HG02840 (cell line): ENCODE data around the gene SERPINE3.

Source experiments
- ATAC-seq: cut with Tn5 transposase; IDR thresholded peaks from one replicate; pipeline ENCODE4 v1.9.1; 2021; ENCODE audit warnings: mild to moderate bottlenecking, moderate library complexity, moderate number of reproducible peaks; ENCODE audit not compliant: unreplicated experiment, low FRiP score

Gene SERPINE3

DNA sequence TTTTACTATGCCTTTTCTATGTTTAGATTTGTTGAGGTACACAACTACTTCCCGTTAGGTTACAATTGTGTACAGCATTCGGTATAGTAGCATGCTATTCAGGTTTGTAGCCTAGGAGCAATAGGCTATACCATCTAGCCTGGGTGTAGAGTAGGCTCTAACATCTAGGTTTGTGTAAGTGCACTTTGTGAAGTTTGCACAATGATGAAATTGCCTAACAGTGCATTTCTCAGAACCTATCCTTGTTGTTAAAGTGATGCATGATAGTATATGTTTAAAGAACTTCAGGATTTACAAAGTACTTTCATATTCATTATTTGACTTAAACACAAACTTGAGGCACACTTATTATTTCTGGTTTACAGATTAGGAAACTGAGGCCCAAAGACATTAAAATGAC lies 11.5 kb upstream of the SERPINE3 start:
- ATAC-seq = no peak

DNA sequence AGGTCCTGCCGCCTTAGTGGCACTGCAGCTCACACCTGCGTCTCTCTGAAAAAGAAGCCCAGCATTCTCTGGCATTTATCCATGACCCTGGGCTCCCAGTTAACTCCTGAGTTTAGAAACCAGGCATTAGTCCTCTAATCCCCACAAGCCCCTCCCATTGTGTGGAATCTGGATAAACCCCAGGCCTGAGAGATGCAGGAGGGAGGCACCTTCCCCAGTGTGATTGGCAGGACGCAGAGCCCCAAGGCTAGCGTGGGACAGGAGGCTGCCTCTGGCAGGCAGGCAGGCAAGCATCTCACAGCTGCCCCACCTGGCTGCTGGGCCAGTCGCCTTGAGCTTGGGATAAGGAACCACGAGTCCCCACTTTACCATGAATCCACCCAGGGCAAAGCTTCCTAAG lies 11.0 kb upstream of the SERPINE3 start:
- ATAC-seq = no peak

DNA sequence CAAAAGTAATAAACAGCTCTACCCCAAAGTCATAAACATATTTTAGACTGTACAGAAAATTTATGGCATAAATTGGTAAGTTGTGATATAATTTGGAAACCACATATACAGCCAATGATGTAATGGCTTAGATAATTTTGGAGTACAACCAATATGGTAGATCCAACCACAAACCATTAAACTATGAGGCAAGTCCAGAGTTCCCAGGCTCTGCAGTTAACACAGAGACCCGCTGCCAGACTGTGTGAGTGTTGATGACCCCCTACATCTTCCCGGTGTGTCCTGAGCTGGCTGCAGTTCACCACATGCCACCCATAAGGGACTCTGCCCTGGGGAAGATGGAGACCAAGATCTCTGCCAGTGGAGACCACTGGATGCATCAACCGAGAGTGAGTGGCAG lies 9.9 kb upstream of the SERPINE3 start:
- ATAC-seq = no peak

DNA sequence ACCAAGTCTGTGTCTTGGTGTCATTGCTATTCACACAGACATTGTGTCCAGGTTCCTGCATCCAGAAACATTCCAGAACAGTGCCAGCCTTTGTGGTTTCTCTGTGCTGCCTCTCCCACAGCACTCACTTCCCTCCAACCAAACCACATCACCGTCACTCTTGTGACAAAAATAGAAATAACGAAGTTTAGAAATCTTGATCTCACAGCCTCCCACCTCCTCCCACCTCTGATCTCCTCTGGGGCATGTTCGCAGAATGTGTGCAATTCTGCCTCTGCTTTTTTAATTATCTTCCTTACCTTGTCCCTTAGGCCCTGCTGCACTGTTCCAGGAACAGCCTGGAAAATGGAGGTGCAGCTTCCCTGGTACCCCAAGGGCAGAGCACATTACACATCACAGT lies 8.7 kb upstream of the SERPINE3 start:
- no peak for ATAC-seq

DNA sequence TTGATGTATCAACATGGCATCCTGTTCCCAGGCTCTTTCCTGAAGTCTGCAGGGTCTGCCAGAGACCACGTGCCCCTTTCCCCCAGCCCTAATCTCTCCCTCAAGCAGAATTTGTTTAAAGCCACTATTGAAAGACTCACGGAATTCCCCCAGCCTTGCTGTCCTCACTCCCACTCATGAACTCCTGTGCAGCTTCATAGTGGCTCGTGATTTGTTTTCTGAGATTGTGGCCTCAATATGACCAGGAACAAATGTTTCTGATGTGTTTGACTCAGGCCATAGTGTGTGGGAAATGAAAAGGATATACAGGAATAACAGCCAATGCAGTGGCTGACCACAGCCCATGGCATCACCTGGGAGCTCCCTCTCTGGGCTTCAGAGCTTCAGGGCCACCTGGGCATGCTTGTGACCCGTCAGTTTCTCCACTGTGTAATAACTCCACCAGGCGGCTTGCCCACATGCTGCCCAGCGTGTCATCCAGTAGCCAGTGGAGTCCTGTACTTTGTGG lies 8.1 kb upstream of the SERPINE3 start:
- no peak for ATAC-seq

DNA sequence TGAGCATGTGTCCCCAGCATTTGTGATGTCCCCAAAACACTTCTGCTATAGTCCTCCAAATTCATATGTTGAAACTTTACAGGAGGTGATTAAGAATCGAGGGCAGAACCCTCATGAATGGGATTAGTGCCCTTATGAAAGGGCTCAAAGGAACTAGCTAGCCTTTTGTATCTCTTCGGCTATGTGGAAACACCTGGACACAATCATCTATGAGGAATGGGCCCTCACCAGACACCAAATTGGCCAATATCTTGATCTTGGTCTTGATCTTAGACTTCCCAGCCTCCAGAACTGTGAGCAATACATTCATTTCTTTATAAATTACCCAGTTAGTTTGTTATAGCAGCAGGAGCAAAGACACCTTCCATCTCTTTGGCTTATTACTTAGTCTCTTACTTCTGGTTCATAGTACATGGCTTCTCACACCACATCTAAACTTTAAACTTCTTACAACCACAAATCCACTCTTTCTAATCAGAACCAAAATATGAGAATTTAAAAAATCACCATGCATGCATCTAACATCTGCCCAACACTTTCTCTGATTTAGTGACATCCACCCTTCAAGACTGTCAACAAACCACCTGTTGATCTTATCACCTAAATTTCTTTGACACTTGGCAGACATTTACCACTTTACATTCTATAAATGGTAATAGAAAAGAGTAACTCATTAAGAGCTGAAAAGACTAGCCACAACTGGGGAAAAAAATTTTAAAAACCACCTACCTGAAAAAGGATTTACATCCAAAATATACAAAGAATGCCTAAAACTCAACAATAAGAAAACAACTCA lies 6.7 kb upstream of the SERPINE3 start:
- ATAC-seq = no peak

DNA sequence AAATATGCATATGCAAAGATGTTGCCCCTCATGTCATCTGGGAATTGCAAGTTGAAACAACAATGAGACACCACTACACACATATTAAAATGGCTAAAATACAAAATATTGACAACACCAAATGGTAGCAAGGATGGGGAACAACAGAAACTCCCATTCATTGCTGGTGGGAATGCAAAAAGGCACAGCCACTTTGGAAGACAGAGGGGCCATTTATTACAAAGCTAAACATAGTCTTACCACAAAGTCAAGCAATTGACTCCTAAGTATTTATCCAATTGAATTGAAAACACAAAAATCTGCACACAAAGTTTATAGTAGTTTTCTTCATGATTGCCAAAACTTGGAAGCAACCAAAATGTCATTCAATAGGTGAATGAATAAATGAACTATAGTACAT lies 6.1 kb upstream of the SERPINE3 start:
- ATAC-seq = no peak

DNA sequence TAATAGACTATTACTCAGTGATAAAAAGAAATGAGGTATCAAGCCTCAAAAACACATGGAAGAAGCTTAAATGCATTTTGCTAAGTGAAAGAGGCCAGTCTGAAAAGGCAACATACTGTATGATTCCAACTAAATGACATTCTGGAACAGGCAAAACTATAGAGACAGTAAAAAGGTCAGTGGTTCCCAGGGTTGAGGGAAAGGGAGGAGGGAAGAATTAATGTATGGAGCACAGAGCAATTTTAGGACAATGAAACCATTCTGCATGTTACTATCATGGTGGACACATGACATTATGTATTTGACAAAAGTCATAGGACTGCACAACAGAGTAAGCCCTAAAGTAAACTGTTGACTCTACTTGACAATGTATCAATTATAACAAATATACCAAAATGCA lies 5.7 kb upstream of the SERPINE3 start:
- no peak for ATAC-seq

DNA sequence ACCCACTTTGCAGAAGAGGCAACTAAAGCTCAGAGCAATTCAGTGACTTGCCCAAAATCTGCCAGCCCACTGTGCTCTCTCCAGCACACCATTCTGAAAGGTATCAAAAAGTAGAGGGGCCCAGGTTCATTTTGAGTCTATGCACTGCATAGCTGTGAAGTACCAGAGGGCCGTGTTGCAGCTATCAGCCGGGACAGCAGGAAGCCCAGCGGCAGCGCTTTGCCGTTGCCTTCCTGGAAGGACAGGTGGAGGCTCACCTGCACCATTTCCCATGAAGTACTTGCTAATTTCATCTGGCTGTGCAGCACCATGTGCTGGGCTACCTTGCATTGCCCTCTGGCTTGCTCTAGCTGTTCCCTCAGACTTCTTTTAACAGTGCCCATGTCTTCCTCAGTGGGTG lies 2.7 kb upstream of the SERPINE3 start:
- ATAC-seq = no peak

DNA sequence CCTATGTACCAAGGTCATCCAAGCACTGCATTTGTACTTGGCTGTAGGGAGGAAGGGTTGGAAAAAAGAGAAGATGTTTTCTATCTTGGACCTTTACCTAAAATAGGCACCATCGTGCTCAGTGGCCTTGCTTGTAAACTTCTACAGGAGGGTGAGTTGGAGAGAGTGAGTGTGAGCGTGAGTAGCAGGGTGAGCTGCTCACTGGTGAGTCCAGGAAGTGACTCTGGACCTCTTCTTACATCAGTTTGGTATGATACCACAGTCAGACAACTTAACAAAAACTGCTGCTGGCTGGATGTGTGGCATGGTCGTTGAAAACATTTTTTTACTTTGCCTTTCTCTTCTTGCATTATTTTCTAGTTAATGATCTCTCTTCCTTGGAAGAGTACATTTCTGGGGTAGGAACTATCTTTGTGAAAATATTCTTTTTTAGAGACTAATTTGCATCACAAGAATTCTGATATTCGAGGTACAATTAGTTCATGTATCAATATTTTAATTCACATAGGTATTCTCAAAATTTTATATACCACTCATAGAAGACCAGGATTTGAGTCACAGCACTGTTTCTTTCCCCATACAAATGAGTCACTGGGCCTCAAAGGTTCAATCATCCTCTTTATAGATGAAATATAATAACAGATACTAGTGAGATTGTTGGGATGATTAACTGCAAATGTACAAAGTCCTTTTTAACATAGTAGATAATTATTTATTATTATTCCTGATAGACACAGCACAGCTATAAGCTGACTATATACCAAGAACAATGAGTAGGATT lies 651 bp downstream of the SERPINE3 start:
- no peak for ATAC-seq

DNA sequence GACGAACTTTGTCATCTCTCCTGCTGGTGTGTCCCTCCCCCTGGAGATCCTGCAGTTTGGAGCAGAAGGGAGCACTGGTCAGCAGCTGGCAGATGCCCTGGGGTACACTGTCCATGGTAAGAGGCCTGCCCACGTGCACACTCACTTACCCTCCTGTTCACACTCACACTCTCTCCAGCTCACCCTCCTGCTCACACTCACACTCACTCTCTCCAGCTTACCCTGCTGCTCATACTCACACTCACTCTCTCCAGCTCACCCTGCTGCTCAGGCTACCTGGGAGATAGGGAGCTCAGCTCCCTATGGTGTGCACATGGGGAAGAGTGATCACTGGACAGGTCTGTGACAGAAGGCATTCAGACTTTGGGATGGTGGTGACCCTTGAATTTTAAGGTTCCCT lies 1.7 kb downstream of the SERPINE3 start:
- no peak for ATAC-seq

DNA sequence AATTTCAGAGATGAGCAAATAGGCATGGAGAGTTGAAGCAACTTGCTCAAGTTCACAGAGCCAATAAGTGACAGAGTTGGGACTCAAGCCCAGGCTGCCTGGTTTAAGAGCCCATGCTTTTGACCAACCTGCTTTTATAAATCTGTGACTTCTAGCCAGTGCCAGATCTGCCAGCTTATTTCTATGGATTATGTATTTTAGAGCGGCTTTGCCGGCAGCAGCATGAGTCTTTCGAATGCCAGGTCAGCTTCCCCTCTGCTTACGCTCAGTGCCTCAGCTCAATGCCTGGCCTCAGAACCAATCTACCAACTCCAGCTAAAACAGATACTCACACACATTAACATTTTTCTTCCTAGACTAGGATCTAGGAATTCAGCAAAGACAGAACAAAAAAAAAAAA lies 2.3 kb downstream of the SERPINE3 start:
- no peak for ATAC-seq

DNA sequence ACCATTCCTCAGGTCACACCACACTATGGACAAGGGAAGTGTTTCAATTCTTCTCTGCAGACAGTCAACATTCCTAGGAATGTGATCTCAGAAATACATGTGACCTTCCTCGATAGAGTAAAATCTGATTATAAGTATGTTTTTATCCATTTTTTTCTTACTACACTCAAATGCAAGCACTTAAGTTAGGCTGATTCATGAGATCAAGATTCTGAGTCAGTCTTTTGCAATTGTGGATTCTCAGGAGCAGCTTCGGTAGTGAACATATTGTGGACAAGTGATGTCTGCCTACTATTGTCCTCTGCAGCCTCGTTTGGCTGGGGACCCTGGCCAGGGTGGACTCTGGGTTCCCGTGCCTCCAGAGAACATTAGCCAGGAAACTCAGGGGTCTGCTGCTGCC lies 3.2 kb downstream of the SERPINE3 start:
- ATAC-seq = no peak

DNA sequence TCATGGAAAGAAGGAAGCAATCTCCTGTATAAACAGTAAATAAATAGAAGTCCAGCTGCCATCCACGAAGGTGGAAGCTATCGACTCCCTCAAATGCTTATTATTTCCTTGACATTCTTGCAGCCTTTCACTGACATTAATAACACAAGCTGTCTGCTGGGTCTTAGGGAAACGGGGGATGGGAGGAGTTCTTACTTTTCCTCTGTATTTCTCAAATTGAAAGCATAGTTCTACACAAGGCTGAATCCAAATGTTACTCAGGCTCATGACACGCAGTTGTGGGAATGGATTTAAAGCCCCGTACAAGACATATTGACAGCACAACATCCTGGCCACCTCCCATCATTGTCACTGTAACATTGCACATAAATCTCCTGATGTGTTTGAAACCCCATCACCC lies 4.0 kb downstream of the SERPINE3 start:
- no peak for ATAC-seq

DNA sequence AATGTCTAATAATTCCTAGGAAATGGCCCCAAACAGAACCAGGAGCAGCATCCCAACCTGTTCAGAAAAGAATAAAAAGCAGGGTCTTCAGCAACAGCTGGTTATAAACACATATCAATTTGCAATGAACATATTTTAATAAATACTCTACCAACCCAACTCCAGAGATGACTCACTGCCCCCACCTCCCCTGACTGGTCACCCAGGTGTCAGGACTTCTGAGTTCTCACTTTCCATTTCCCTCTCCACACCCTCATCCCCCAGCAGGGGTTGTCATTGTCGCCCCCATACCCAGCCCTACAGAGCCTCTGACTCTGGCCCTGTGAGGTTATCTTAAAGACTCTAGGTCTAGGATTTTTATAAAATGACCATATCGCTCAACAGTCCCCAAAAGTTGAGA lies 6.9 kb downstream of the SERPINE3 start:
- ATAC-seq = no peak

DNA sequence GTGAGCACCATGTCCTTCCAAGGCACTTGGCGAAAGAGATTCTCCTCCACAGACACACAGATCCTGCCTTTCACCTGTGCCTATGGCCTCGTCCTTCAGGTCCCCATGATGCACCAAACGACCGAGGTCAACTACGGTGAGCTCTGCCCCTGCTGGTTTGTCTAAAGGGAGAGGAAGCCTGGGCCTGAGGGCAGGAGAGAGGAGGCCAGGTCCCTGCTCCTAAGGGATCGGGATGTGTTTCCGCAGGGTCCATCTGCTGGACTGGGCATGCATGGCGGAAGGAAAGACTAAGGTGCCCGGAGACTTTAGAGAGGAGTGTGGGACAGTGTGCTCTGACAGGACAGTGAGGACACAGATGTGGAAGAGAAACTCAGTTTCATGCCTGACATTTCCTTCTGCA lies 7.6 kb downstream of the SERPINE3 start:
- no peak for ATAC-seq

DNA sequence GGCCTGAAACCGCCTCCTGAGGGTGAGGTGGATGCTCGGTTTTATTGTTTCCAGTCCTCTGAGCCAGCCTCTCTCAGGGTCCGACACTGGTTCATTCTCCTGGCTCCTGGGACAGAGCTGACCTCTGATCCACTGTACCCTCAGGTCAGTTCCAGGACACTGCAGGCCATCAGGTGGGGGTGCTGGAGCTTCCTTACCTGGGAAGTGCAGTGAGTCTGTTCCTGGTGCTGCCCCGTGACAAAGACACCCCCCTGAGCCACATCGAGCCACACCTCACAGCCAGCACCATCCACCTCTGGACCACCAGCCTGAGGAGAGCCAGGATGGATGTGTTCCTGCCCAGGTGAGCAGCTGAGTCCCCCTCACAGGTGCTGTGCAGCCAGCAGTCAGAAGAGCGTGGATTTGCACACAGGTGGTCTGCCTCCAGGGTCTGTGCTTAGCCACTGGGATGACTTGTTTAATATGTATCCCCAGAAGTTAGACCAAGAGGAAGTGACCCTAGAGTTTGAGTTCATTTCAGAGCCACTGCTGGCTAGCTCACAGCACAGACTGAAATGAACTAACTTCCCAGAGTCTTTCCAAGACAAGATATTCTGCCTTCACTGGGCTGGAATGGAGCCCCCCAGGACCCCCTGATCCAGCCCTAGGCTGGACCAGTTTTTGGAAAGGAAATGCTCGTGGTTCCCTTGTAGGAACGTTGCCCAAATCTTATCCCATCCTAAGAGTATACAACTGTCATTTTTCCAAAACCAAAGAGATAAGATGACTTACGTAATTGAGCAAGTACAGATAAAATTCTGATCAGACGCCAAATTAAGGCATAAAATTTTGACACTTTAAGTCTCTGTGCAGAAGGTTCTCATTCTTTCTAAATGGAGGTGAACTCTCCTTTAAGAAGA lies 8.8 kb downstream of the SERPINE3 start:
- no peak for ATAC-seq

DNA sequence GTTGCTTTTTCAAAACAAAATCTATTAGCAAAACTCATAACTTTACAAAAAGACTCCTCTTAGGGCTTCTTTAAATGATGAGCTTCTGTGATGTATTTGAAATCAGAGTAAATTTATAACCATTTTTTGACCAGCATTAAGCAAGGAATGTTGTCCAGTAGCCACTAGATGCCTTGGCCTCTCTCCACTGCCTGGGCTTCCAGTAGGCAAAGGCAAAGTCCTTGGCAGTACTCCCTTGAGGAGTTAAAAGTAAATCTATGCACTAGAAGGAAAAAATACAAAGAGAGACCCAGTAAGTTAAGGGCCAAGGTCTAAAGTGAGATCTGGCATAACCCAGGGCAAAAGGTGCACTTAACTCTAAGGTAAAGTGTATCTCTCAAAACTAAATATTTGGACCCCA lies 9.5 kb downstream of the SERPINE3 start:
- no peak for ATAC-seq

DNA sequence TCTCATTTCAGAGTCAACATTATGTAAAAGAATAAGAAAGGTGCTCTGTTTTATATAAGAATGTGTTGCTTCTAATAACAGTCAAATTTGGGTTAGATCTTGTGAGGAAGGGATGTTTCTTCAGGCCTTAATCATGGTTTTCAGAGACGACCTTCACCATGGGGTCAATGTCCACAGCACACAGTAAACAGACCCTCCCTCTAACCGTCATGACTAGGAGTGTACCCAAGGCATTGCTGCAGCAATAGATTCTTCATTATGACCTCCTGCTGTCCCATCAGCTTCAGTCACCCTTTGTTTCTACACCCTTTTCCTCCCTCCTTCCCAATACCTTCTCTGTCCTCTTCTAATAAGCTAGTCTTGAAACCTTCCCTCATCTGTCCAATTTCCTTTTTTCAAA lies 15.7 kb downstream of the SERPINE3 start:
- no peak for ATAC-seq

DNA sequence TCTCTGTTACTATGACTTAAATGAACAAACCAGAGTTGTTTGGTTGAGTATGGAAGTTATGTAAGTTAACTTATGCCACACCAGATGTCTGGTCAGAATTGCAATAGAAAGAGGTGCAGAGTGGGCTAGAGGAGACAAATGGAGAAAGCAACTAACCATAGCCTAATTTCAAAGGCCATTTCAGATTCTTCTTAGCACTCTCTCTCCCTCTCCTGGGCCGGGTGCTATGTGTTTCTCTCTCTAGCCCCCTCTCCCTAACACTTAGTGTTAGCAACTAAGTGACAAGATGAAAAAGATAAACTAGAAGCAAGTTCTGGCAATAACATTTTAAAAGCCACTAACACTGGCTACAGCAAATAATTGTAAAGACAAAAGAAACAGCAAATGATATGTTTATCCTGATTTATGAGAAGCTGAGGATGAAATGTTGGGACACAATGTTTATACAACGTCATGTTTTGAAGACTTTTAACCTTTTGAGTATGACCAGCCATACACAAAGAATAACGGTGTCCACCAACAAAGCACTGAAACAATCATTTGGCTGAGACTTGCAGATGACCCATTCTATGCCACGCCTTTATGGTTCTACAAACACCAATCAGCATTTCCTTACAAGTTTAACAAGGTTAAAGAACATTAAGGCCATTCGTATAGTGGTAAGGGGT lies 18.6 kb downstream of the SERPINE3 start:
- ATAC-seq = no peak
